GM18951 (cell line): ENCODE measurements around the gene GGT7.

Experiments used
- POLR2A ChIP-seq: IDR thresholded peaks from 4 replicates; pipeline ENCODE4 v1.6.1; 2011; ENCODE audit warnings: mild to moderate bottlenecking; ENCODE audit not compliant: insufficient read length, insufficient read depth; ENCODE audit errors: extremely low read depth
- in situ Hi-C: fragments of 300-500 bp; cut with MboI; formaldehyde crosslinking; loops from one replicate; pipeline ENCODE4 v1.12.0; 2022; ENCODE audit warnings: low sequenced_read_pairs, mixed read lengths, inconsistent platforms; ENCODE audit not compliant: unreplicated experiment

The GGT7 gene

DNA sequence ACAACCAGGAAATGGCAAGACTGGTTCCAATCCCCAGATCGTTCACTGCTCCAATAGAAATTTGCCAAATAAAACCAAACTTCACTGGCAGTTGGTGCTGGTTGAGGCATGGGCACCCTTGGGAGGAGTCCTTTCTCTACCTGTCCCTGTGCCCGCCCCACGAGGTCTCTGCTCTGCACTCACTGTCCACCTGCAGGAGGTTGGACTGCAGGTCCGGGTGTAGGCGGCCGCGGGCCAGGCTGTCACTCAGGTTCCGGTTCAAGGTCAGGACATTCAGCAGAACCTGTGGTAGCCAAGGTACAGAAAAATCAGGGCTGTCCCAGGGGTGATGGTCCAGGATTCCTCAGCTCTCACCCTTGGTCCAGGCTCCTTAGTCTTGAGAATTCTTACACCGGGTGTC is 22.9 kb downstream of the GGT7 start:
- in situ Hi-C loops, result loop anchor here (25.0 kb wide), 1 partner anchor 363 kb away; no protein-coding TSS in a partner anchor
- TF ChIP-seq POLR2A, result no peak

- TF ChIP-seq POLR2A, result no peak
- in situ Hi-C loops, result loop anchor here (25.0 kb wide), 1 partner anchor 364 kb away; no protein-coding TSS in a partner anchor
Measured at GRCh38 chr20:34848597-34848996, 24.1 kb downstream of the GGT7 start.

DNA sequence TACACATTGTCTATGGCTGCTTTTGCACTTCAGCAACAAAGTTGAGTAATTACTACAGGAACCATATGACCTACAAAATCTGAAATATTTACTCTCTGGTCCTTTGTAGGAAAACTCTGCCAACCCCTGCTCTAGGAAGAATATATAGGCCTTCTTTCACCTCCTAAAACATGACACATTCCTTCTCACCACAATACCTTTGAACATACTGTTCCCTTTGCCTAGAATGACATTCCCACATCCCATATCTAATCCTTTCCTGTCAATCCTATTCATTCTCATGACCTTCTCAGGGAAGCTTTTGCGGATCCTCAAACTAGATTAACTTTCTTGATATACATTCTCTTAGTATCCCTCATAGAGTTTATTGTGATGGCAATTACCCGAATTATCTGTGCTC is 29.2 kb downstream of the GGT7 start:
- TF ChIP-seq POLR2A, result no peak
- in situ Hi-C loops, result loop anchor here (25.0 kb wide), 1 partner anchor 369 kb away; no protein-coding TSS in a partner anchor

DNA sequence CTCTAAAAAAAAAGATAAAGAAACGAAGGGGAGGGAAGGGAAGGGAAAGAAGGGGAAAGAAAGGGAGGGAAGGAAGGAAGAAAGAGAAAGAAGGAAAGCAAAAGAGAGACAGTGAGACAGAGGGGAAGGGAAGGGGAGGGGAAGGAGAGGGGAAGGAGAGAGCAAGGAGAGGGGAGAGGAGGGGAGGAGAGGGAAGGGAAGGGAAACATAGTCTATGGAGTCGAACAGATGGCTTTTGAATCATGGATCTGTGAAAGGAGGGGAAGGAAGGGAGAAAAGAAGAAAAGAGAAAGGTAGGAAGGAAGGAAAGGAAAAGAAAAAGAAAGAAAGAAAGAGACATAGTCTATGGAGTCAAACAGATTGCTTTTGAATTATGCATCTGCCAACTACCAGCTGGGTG is 30.5 kb downstream of the GGT7 start:
- no peak for TF ChIP-seq POLR2A
- in situ Hi-C loops, result loop anchor here (25.0 kb wide), 1 partner anchor 370 kb away; no protein-coding TSS in a partner anchor

DNA sequence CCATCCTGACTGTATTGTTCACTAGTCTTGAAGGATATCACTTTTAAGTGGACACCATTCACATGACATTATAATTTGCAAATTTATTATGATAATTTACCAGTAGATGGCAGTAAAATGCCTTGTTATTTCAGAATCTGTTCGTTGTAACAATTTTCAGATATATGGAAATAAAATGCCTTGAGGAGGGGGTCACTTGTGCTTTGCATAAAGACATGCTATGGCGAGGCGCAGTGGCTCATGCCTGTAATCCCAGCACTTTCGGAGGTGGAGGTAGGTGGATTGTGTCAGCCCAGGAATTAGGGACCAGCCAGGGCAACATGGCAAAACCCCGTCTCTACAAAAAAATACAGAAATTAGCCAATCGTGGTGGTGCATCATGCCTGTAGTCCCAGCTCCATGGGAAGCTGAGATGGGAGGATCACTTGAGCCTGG is 38.2 kb downstream of the GGT7 start:
- no peak for TF ChIP-seq POLR2A
- in situ Hi-C loops, result loop anchor here (25.0 kb wide), 1 partner anchor 378 kb away; no protein-coding TSS in a partner anchor

DNA sequence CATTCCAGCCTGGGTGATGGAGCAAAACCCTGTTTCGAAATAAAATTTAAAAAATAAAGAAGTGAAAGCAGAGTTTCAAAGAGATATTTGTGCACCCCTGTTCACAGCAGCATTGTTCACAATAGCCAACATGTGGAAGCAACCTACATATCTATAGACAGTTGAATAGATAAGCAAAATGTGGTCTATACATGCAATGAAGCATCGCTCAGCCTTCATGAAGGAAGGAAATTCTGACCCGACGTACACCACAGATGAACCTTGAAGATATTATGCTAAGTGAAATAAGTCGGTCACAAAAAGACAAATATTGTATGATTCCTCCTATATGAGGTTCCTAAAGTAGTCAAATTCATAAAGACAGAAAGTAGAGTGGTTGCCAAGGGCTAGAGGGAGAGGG is 40.7 kb downstream of the GGT7 start:
- in situ Hi-C loops, result loop anchor here (25.0 kb wide), 1 partner anchor 380 kb away; no protein-coding TSS in a partner anchor
- TF ChIP-seq POLR2A, result no peak

- in situ Hi-C loops, result loop anchor here (25.0 kb wide), 1 partner anchor 383 kb away; no protein-coding TSS in a partner anchor
- no peak for TF ChIP-seq POLR2A
Measured at GRCh38 chr20:34829191-34829590, 43.5 kb downstream of the GGT7 start.

- in situ Hi-C loops, result loop anchor here (25.0 kb wide), 1 partner anchor 387 kb away; no protein-coding TSS in a partner anchor
- peak; percentile 64 for TF ChIP-seq POLR2A
Measured at GRCh38 chr20:34825530-34826362, 46.9 kb downstream of the GGT7 start, which contains the start of gene NCOA6. Gene NCOA6, minus strand, starts transcription at chr20:34825651. Its CDS starts 43,296 bp downstream, at chr20:34782355.

GRCh38 chr20:34824806-34825529 is 47.7 kb downstream of the GGT7 start:
- TF ChIP-seq POLR2A, result no peak
- in situ Hi-C loops, result loop anchor here (25.0 kb wide), 1 partner anchor 387 kb away; no protein-coding TSS in a partner anchor

- in situ Hi-C loops, result no loop called here
- TF ChIP-seq POLR2A, result no peak
Measured at GRCh38 chr20:34824452-34824805, 48.2 kb downstream of the GGT7 start.

- in situ Hi-C loops, result no loop called here
- TF ChIP-seq POLR2A, result no peak
Measured at GRCh38 chr20:34824026-34824425, 48.6 kb downstream of the GGT7 start.

GRCh38 chr20:34820805-34821578 is 51.7 kb downstream of the GGT7 start:
- TF ChIP-seq POLR2A, result no peak
- in situ Hi-C loops, result no loop called here
